GM12801 (cell line): ENCODE measurements around the gene KCNMB4.

Experiments
- TF ChIP-seq, protein P1 (sequence below): IDR thresholded peaks from one replicate; pipeline ENCODE4 v1.5.1; 2011; ENCODE audit warnings: control low read depth; ENCODE audit not compliant: insufficient read length; ENCODE audit errors: extremely low read depth

KCNMB4 gene

DNA sequence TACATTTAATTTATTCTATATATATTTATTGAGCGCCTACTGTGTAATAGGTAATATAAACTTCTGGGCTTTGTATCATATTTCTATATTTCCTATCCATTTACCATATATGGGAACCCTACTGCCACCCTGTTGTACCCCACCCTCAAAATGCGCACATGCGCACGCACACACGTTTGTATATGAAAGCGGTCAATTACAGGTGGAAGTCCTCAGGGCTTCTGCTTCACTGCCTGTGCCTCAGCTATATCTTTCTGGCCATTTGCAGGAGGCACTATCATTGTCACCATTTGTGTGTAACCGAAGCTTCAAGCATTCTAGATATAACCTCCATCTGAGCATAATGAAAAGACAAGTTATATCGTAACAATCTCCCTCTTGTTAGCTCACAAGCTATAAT lies 31.3 kb upstream of the KCNMB4 start:
- TF ChIP-seq, protein P1, sequence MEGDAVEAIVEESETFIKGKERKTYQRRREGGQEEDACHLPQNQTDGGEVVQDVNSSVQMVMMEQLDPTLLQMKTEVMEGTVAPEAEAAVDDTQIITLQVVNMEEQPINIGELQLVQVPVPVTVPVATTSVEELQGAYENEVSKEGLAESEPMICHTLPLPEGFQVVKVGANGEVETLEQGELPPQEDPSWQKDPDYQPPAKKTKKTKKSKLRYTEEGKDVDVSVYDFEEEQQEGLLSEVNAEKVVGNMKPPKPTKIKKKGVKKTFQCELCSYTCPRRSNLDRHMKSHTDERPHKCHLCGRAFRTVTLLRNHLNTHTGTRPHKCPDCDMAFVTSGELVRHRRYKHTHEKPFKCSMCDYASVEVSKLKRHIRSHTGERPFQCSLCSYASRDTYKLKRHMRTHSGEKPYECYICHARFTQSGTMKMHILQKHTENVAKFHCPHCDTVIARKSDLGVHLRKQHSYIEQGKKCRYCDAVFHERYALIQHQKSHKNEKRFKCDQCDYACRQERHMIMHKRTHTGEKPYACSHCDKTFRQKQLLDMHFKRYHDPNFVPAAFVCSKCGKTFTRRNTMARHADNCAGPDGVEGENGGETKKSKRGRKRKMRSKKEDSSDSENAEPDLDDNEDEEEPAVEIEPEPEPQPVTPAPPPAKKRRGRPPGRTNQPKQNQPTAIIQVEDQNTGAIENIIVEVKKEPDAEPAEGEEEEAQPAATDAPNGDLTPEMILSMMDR: no peak

DNA sequence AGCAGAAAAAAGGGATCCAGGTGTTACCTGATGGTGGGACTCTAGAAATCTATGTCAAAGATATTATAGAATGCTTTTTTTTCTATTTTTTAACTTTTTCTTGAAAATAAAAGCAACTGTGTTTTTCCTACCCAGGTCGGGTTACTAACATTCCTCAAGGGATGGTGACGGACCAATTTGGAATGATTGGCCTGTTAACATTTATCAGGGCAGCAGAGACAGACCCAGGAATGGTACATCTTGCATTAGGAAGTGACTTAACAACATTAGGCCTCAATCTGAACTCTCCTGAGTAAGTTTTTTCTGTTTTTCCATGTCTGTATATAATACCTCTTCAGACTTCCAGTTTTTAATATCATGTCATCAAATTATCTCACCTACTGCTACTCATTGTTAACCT lies 27.6 kb upstream of the KCNMB4 start:
- TF ChIP-seq, protein P1: no peak

DNA sequence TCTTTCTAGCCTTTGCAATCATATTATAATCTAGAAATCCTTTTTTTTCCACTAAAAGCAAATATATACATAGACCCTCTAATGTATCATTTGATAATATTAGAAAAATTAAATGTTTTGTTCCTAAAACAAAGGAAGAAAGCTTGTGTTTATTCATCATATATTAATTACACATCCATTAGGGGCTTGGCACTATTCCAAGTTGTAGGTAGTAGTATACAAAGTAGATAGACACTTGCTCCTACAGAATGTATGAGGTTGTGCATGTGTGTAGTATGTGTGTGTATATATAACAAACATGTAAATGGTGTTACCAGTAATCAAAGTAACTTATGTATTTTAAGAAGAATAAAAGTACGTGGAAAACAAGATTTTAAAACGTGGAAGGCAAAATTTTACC lies 15.0 kb upstream of the KCNMB4 start:
- TF ChIP-seq, protein P1: no peak

DNA sequence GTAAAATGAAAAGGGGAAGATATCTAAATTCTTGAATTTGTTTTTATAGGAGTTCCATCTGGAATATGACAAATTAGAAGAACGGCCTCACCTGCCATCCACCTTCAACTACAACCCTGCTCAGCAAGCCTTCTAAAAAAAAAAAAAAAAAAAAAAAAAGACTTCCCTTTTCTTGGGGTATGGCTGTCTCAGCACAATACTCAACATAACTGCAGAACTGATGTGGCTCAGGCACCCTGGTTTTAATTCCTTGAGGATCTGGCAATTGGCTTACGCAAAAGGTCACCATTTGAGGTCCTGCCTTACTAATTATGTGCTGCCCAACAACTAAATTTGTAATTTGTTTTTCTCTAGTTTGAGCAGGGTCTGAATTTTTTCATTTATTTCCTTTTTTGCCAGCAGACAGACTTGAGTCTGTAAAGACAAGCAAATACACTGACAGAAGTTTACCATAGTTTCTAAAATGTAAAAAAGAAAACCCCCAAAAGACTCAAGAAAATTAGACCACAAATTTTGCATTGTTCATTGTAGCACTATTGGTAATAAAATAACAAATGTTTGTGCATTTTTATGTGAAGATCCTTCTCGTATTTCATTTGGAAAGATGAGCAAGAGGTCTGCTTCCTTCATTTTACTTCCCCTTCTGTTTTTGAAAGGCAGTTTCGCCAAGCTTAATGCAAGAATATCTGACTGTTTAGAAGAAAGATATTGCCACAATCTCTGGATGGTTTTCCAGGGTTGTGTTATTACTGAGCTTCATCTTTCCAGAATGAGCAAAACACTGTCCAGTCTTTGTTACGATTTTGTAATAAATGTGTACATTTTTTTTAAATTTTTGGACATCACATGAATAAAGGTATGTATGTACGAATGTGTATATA lies 12.1 kb upstream of the KCNMB4 start:
- TF ChIP-seq, protein P1: no peak

DNA sequence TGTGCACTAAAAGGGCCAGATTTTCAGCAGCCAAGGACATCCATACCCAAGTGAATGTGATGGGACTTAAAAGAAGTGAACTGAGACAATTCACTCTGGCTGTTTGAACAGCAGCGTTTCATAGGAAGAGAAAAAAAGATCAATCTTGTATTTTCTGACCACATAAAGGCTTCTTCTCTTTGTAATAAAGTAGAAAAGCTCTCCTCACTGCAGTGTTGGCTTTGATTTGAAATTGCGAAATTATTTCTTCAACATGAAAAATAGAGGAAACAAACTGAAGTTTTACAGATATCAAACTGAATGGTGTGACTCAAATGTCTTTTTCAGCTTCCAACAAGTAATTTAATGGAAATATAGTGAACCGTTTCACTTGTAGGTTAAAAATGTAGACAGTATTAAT lies 11.3 kb upstream of the KCNMB4 start:
- TF ChIP-seq, protein P1: no peak

DNA sequence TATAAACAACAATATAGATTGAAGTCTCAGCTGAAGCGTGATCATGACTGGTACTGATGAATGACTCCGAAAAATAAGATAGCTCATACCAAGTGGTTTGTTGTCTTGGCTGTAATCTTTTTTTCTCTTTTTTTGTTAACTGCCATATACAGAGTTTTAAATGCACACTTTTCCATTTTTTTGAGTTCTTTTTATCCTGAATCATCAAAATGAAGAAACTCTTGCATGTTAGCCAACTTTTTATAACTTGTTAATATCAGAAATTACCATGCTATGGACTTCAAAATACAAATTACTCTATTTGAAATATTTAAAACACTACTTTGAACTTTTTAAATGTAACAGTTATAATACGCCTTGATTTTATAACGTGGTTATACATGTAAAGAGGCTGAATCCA lies 10.1 kb upstream of the KCNMB4 start:
- TF ChIP-seq, protein P1: no peak

DNA sequence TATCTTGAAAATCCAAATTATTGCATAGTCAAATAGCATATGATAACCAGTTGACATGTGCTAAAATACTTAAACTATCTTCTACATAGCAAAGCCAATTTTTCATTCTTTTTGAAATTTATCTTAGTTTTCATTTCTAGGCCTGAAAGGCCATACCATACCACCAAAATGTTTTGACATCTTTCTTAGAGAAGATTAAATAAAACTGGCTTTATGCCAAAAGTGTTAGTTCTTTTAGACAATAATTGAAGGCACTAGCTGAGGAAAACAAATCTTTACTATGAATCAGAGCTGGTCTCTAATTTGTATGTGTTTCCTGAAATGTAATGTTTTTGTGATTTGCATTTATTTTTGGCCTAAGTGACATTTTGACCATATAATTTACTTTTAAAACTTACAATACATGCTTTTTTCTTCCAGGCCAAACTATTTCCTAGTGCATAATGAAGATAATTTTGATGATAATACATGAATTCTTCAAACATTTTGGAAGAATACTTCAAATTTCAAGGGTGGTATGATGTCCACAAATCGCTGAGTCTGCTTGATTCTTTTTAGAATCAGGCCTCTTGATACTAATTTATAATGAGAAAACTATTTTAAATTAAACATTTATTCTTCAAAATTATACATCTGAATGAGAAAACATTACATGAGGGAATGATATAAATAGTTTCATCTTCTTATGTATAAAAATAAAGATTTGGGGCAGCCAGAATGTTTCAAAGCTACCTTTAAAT lies 6.5 kb upstream of the KCNMB4 start:
- TF ChIP-seq, protein P1: no peak
